NB4 (cell line): ENCODE measurements around the gene LGALS3BP.

ENCODE experiments used
- DNase-seq: peaks from one replicate; pipeline ENCODE4 v3.0.0; 2010; ENCODE audit warnings: low read depth
- H3K4me3 ChIP-seq: one replicate; pipeline ENCODE4 v1.5.1; 2011; ENCODE audit warnings: mild to moderate bottlenecking, low read depth, low read length, moderate library complexity
- CTCF ChIP-seq: IDR thresholded peaks from one replicate; pipeline ENCODE4 v1.5.1; 2012; ENCODE audit warnings: low read depth, low read length
- MAX ChIP-seq: IDR thresholded peaks from 2 replicates; pipeline ENCODE4 v1.6.1; 2011; ENCODE audit warnings: low read depth, low read length
- MYC ChIP-seq: IDR thresholded peaks from 2 replicates; pipeline ENCODE4 v1.6.1; 2011; ENCODE audit warnings: low read depth, low read length
- POLR2A ChIP-seq: IDR thresholded peaks from 2 replicates; pipeline ENCODE4 v1.6.1; 2011; ENCODE audit warnings: mild to moderate bottlenecking; ENCODE audit not compliant: insufficient read length; ENCODE audit errors: extremely low read depth

Gene LGALS3BP

DNA sequence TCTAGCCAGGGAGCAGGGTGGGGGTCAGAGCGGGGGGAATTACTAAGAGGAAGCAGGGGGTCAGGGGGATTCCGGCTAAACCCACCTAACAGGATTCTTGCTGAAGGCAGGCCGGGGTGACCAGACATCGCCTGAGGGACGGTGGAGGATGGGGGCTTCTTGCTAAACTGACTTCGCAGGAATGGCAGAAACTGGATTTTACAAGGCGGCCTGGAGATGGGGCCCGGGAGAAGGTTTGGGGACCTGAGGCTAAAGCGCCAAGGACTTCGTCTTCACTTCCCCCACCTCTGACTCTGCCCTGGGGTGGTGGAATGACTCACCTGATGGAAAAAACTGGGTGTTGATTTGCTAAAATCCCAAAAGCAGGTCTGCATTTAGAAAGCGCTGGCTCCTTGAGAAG lies 23.5 kb downstream of the LGALS3BP start:
- TF ChIP-seq CTCF (no peak), MAX (no peak), POLR2A (no peak), MYC (no peak)
- DNase-seq: no peak
- H3K4me3 ChIP-seq: no peak overlapping the region

- H3K4me3 ChIP-seq: no peak overlapping the region
- DNase-seq: no peak
- TF ChIP-seq POLR2A (no peak), MYC (no peak), MAX (no peak)
These were observed 25.0 kb downstream of the LGALS3BP start for GRCh38 chr17:78954684-78955083.

DNA sequence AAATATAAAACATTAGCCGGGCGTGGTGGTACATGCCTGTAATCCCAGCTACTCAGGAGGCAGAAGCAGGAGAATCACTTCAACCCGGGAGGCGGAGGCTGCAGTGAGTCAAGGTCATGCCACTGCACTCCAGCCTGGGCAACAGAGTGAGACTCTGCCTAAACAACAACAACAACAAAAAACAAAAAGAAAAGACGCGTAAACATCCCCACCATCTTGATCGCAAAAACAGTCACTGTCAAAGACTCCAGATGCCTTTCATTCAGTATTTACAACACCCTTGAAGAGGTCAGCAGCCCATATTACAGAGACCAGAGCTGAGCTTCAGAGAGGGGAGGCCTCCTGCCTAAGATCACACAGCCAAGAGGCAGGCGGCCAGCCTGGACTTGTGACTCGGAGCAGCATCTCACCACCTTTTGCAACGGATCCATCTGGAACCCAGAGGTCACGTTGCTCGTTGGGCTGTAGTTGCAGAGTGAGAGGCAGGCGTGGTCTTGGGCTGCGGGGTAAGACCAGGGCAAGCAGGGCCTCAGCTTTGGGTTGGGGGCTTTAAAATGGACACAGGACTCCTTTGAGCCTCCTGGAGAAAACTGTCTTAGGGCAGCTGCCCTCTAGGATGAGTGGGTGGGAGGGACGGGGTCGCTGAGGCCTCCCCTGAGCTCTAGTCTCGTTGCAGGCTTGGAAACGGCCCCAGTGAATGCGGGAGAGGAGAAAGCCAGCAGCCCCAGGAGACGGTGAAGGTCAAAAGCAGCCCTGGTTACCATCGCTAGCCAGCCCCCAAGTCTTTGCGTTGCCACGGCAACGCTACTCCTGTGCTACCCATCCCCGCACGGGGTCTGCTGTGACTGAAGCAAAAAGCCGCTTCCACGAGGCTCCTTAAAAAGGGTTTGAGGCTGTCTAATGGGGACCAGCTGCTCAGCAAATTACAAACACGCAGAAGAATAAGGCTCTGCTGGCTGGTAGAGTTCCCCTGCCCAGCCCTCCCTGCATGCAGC lies 26.1 kb downstream of the LGALS3BP start:
- TF ChIP-seq MAX (no peak), MYC (no peak), CTCF (no peak), POLR2A (no peak)
- H3K4me3 ChIP-seq: no peak overlapping the region
- DNase-seq: no peak

DNA sequence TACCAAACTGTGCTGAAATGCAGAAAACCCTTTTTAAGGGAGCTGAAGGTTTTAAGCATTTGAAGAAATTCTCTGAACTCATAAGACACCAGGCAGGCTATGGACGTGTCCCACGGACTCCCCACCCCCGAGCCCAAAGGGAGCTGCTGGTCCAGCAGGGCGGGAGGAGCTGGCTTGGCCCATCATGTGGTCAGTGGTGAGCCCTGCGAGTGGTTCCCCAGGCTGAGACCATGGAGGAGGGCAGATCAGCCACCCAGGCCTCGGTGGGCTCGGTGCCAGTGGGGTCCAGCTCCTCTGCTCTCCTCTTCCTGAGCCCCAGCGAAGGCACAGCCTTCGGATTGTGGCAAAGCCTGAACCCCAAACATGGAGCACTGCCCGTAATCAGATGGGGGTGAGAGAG lies 27.0 kb downstream of the LGALS3BP start:
- no peak for DNase-seq
- TF ChIP-seq CTCF: no peak
- TF ChIP-seq MAX: no peak
- TF ChIP-seq POLR2A: no peak
- TF ChIP-seq MYC: no peak
- H3K4me3 ChIP-seq: no peak overlapping the region

DNA sequence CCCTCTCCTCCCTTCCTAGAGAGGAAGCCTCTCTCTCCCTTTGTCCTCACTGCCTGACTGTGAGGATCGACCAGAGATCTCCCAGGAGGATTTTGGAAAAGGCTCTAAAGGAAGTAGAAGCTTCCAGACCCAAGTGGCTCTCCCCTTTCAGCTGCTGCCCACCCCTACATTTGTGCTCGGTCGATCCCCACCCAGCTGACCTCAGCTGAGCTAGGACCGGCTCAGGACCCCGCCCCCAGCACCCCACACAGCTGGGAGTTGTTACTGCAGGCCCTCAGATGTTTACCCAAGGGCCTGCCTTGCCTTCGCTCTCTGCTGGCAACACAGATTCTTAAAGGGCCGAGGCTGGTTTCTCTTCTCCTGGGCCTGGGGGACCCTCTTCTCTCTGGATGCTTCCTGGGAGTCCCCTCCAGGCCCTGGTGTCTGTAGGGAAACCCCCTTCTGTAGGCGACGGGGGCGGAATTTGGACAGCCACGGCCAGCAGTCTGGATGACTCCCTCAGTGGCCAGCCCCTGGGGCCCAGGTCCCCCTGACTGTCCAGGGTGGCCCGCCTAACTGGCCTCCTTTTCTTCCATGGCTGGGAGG lies 27.7 kb downstream of the LGALS3BP start:
- TF ChIP-seq CTCF (no peak), MYC (no peak), MAX (no peak), POLR2A (no peak)
- DNase-seq: no peak
- no peak overlapping the region for H3K4me3 ChIP-seq

DNA sequence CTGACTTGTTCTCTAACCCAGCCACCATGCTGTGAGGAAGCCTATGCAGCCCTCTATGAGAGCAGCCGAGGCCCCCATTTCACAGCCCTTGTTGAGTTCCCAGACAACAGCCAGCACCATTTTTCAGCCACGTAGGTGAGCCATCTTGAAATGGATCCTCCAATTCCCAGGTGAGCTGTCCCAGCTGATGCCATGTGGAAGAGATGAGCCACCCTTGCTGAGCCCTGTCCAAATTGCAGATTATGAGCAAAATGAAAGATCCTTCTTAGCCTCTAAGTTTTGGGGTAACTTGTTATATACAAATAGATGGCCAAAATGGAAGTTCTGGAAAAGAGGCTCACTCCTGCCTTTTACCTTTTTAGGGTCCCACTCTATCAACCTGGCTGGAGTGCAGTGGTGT lies 28.9 kb downstream of the LGALS3BP start:
- TF ChIP-seq MAX (no peak), POLR2A (no peak), CTCF (no peak), MYC (no peak)
- no peak for DNase-seq
- no peak overlapping the region for H3K4me3 ChIP-seq
